GM20431 (cell line): ENCODE results near the gene CYP2A7.
"Not testable (repeated sequence)": the region's sequence is repeated elsewhere in the genome, so short reads cannot be mapped to it uniquely, and the experiment has no call there.

ENCODE experiments used
- in situ Hi-C: fragments of 300-500 bp; cut with MseI, MboI; formaldehyde crosslinking; loops from one replicate; pipeline ENCODE4 v1.15.0; 2020; ENCODE audit warnings: low sequenced_read_pairs; ENCODE audit not compliant: unreplicated experiment

Gene CYP2A7

DNA sequence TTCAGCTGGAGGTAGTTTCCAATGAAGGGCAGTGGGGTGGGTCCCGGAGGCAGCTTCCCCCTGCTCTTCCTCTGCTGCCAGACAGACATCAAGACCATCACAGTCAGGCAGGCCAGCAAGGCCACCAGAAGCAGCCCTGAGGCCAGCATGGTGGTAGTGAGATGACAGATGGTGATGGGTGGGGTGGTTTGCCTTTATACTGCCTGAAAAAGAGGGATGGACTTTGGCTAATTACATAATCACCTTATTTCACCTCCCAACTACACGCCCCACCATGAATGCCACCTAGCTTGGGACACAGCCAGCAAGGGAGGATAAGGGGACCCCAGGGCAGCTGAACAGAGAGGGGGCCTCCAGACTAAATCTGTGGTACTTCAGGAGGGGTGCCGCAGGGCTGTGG lies at the start of gene CYP2A7:
TSS of gene CYP2A7 (minus strand) at position 170 of the 400 bp plus-strand sequence. CDS start at position 149, 21 bp downstream.
- in situ Hi-C loops = not testable (repeated sequence)

DNA sequence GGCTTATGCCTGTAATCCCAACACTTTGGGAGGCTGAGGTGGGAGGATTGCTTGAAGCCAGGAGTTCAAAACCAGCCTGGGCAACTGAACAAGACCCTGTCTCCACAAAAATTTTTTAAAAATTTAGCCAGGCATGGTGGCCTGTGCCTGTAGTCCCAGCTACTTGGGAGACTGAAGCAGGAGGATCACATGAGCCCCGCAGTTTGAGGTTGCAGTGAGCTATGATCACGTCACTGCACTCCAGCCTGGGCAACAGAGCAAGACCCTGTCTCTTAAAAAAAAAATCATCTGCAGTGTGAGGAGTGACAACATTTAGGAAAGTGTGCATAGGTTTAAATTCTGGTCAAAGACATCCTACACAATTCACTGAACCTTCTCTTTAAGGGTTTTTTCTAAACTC lies 48.8 kb upstream of the CYP2A7 start:
- in situ Hi-C loops = not testable (repeated sequence)

DNA sequence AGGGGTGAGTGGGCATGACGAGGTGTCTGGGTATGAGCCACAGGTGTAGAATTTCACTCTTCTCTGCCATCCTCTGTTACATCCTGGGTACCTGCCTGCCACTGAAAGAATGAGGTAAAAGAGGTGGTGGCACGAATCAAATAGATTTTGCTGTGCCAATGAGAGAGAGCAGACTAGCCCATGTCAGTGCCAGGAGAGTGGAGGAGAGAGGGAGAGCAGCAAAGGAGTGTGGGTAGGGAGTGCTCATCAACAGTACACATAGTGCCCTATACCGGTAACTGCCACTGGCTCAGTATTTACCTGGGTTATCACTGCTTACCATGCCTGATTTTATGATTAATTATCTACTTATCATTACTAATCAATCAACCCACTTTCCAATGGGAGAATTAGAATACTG lies 47.9 kb upstream of the CYP2A7 start:
- in situ Hi-C loops = not testable (repeated sequence)

DNA sequence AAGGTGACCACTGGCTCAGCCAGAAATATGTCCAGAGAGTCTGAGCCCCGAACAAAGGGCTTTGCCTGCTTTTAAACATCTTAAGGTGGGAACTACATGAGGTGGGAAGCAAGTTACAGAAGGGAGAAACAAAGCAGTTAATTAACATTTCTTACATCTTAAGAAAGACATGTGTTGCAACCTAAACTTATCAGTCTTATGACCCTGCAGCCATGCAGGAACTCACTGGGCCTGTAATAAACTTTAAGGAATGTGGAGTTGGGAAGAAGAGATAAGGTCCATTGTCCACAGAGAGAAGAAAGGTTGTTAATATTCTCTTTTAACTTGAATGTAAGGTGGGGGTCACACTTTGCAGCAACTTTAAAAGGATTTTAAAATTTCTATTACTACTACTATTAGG lies 46.8 kb upstream of the CYP2A7 start:
- in situ Hi-C loops = no loop called here

DNA sequence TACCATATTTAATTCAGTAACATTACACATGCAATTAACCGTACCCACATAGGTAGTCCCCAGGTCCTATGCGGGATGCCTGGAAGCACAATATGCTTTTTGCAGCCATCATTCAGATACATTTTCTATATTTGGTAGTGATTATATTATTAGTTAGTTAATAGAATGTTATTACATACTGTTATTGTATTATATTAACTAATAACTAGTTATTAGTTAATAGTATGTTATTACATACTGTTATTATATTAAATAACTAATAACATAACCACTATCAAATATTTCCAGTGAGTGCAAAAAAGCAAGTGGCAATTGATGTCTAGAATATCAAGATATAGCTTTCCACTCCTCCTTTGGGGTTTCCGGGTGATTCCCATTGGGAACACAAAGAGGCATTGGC lies 45.5 kb upstream of the CYP2A7 start:
- in situ Hi-C loops = no loop called here

DNA sequence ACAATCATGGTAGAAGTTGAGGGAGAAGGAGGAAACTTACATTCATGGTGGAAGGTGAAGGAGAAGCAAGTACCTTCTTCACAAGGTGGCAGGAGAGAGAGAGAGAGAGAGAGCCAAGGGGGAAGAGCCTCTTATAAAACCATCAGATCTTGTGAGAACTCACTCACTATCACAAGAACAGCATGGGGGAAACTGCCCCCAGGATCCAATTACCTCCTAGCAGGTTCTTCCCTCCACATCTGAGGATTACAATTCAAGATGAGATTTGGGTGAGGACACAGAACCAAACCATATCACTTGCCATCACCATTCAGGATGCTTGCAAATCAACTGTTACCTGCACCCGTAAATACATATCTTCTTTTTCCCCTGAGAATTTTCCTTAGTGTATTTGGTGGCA lies 44.2 kb upstream of the CYP2A7 start:
- in situ Hi-C loops = not testable (repeated sequence)

- in situ Hi-C loops = no loop called here
These were observed 41.9 kb upstream of the CYP2A7 start for GRCh38 chr19:40923934-40924391.

- in situ Hi-C loops = not testable (repeated sequence)
These were observed 40.5 kb upstream of the CYP2A7 start for GRCh38 chr19:40922237-40923160.

DNA sequence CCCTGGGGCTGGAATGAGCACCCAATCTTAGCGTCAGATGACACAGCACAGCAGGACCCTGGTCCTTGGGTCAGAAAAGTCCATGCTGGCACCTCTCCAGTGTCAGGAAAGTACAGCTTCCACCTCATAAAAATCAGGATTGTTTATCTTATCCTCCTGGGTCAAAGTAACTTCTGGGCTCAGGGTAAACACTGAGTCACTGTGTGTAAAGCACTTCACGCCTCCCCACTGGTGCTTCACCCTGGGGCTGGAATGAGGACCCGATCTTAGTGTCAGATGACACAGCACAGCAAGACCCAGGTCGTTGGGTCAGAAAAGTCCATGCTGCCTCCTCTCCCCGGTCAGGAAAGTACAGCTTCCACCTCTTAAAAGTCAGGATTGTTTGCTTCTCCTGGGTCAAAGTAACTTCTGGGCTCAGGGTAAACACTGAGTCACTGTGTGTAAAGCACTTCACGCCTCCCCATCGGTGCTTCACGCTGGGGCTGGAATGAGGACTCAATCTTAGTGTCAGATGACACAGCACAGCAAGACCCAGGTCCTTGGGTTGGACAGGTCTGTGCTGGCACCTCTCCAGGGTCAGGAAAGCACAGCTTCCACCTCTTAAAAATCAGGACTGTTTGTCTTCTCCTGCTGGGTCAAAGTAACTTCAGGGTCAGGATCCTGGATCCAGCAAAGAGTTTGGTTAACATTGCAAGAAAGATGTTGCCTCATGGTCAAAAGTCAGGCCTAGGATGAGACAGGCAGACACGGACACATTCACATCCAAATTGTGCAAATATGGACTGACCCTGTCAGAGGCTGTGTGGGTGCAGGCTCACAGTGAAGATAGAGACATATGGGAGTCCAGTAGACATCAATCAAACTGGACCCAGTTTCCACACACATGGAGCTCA lies 39.2 kb upstream of the CYP2A7 start:
- in situ Hi-C loops = no loop called here

GRCh38 chr19:40920300-40921004 lies 38.4 kb upstream of the CYP2A7 start:
- in situ Hi-C loops = no loop called here

- in situ Hi-C loops = not testable (repeated sequence)
These were observed 37.7 kb upstream of the CYP2A7 start for GRCh38 chr19:40919530-40920299.

DNA sequence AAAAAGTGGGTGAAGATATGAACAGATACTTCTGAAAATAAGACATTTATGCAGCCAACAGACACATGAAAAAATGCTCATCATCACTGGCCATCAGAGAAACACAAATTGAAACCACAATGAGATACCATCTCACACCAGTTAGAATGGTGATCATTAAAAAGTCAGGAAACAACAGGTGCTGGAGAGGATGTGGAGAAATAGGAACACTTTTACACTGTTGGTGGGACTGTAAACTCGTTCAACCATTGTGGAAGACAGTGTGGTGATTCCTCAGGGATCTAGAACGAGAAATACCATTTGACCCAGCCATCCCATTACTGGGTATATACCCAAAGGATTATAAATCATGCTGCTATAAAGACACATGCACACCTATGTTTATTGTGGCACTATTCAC lies 36.3 kb upstream of the CYP2A7 start:
- in situ Hi-C loops = not testable (repeated sequence)

DNA sequence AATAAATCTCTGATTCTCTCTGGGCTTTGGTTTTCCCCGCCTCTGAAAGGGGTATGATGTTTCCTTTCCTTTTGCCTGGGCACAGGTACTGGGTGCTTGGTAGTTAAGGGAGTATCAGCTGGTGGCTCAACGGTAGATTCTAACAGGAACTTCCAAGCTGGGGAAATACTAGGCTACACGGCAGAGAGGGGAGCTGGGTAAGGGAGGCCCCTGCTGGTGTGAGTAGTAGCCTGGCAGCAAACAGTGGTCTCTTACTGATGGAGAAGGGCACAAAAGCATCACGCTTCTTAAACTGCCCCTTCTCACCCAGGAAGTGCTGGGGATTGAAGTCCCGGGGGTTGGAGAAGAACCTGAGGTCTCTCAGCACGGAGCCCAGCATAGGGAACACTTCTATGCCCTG lies 26.9 kb upstream of the CYP2A7 start:
- in situ Hi-C loops = no loop called here

DNA sequence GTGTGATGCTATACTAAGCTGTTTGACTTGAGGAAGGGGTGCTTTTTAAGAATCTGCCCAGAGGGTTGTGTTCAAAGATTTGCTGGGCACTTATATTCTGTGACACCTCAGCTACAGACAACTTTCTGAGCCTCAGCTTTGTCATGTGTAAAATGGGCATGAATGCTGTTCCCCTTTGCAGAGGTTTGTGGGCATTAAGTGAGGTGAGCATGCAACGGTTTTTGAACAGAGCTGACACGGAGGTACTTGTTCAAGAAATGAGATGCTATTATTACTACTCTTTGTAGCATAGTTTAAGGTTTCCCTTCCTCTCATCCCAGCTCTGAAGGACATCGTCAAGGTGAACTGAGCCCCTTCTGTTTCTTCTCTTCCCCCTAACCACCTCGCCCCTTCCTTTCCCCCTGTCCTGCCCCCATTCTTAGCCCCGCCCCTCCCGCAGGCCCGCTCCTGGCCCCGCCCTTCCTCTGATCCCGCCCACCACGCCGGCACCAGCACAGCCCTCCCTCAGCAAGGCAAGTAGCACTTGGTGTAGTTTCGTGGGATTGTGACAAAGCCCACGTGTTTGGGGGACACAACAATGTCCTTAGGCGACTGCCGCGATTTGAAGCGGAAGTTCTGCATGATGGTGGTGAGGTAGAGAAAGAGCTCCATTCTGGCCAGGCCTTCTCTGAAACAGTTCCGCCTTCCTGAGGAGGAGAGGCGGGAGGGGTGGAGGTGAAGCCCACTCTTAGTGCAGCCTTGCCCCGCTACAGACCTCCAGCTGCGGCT lies 26.1 kb upstream of the CYP2A7 start:
- in situ Hi-C loops = no loop called here

DNA sequence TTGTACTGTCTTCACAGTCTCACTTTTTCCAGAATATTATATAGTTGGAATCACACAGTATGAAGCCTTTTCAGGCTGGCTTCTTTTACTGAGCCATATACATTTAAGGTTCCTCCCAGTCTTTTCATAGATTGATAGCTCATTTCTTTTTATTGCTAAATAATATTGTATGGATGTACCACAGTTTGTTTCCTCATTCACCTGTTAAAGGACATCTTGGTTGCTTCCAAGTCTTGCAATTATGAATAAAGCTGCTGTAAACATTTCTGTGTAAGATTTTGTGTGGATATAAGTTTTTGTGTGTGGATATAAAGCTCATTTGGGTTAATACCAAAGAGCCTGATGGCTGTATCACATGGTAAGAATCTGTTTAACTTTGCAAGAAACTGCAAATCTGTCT lies 24.5 kb upstream of the CYP2A7 start:
- in situ Hi-C loops = no loop called here

DNA sequence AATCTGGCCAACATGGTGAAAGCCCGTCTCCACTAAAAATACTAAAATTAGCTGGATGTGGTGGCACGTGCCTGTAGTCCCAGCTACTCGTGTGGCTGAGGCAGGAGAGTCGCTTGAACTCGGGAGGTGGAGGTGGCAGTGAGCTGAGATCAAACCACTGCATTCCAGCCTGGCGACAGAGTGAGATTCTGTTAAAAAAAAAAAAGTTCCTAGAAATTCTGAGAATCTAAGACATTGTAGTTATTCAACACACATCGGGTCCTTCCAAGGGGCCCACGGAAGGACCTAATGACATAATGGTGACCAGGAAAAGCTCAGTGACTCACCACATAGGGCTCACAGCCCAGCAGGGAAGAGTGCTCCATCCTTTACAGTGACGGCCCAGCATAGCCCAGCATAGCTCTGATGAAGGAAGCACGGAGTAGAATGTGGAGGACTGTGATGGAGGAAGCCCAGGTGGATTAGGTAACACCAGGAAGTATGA lies 22.7 kb upstream of the CYP2A7 start:
- in situ Hi-C loops = not testable (repeated sequence)

DNA sequence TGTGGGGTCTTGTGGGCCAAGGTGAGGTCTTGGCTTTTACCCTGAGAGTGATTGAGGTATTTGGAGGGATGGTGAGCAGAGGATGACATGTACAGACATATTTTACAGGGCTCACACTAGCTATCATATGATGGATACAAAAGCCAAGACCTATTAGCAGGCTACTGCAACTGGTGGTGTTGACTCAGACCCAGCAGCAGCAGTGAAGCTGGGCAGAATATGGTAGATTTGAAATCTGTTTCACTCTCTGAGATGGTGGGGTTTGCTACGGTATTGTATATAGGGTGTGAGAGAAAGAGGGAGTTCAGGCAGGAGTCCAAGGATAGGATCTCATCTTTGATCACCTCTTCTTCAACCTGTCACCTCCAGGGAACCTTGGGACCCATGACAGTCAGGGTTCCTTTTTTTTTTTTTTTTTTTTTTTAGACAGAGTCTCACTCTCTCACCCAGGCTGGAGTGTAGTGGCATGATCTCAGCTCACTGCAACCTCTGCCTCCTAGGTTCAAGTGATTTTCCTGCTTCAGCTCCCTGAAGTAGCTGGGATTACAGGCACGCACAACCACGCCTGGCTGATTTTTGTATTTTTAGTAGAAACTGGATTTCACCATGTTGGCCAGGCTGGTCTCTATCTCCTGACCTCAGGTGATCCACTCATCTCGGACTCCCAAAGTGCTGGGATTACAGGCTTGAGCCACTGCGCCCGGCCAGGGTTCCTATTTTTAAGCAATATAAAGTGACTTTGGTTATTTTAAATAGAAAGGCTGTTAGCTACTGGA lies 20.1 kb upstream of the CYP2A7 start:
- in situ Hi-C loops = not testable (repeated sequence)

DNA sequence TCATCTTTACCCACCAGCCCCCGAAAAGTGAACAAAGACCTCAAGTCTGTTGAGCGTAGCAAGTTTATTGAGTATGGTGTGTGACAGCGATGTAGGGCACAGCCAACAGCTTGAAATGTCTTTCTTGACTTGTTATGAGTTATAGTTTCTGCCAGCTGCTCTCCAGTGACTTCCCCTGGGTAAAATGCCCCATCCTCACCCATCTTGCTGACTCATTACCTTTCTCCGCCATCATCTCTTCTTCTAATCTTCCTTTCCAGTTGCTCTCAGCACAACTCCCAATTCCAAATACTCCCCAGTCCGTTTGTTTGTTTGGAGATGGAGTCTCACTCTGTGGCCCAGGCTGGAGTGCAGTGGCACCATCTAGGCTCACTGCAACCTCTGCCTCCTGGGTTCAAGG lies 18.5 kb upstream of the CYP2A7 start:
- in situ Hi-C loops = not testable (repeated sequence)
